Measurements from ENCODE around the gene SULF2.

Gene SULF2

GRCh38 chr20:47775841-47776240 lies 9.4 kb downstream of the SULF2 start:
- Histone ChIP-seq H3K4me3 (ENCODE audit: low read length) (no peak overlapping the region), H3K9me3 (ENCODE audit: control insufficient read depth, insufficient read depth, low read length) (no peaks in the 10 kb centered on the region), H3K27me3 (ENCODE audit: control insufficient read depth, insufficient read depth, low read length) (no peaks in the 10 kb centered on the region), H3K36me3 (ENCODE audit: control insufficient read depth, insufficient read depth, low read length) (no peaks in the 10 kb centered on the region), H3K4me1 (ENCODE audit: control insufficient read depth, insufficient read depth, low read length) (no peaks in the 10 kb centered on the region), H3K27ac (ENCODE audit: low read length) (no peak overlapping the region)
- no CpG with 5 or more reads among the region's 5 CpGs for WGBS (ENCODE audit: insufficient coverage, insufficient read length)
- DNase-seq (ENCODE audit: low read depth, low spot score): no peak

- H3K27ac ChIP-seq (ENCODE audit: low read length): no peak overlapping the region
- H3K4me3 ChIP-seq (ENCODE audit: low read length): no peak overlapping the region
- H3K4me1 ChIP-seq (ENCODE audit: control insufficient read depth, insufficient read depth, low read length): no peaks in the 10 kb centered on the region
- DNase-seq (ENCODE audit: low read depth, low spot score): no peak
- H3K36me3 ChIP-seq (ENCODE audit: control insufficient read depth, insufficient read depth, low read length): no peaks in the 10 kb centered on the region
- no peaks in the 10 kb centered on the region for H3K9me3 ChIP-seq (ENCODE audit: control insufficient read depth, insufficient read depth, low read length)
- H3K27me3 ChIP-seq (ENCODE audit: control insufficient read depth, insufficient read depth, low read length): no peaks in the 10 kb centered on the region
- no CpG with 5 or more reads among the region's 5 CpGs for WGBS (ENCODE audit: insufficient coverage, insufficient read length)
Measured at GRCh38 chr20:47775039-47775438, 10.2 kb downstream of the SULF2 start.

- H3K36me3 ChIP-seq (ENCODE audit: control insufficient read depth, insufficient read depth, low read length): no peaks in the 10 kb centered on the region
- H3K9me3 ChIP-seq (ENCODE audit: control insufficient read depth, insufficient read depth, low read length): no peaks in the 10 kb centered on the region
- H3K4me1 ChIP-seq (ENCODE audit: control insufficient read depth, insufficient read depth, low read length): no peaks in the 10 kb centered on the region
- no peak overlapping the region for H3K27ac ChIP-seq (ENCODE audit: low read length)
- WGBS (ENCODE audit: insufficient coverage, insufficient read length): no CpG with 5 or more reads among the region's 14 CpGs
- no peak for DNase-seq (ENCODE audit: low read depth, low spot score)
- no peak overlapping the region for H3K4me3 ChIP-seq (ENCODE audit: low read length)
- H3K27me3 ChIP-seq (ENCODE audit: control insufficient read depth, insufficient read depth, low read length): no peaks in the 10 kb centered on the region
Measured at GRCh38 chr20:47774131-47774777, 11.0 kb downstream of the SULF2 start.

- Histone ChIP-seq H3K27me3 (ENCODE audit: control insufficient read depth, insufficient read depth, low read length) (no peaks in the 10 kb centered on the region), H3K4me3 (ENCODE audit: low read length) (no peak overlapping the region), H3K36me3 (ENCODE audit: control insufficient read depth, insufficient read depth, low read length) (no peaks in the 10 kb centered on the region), H3K27ac (ENCODE audit: low read length) (no peak overlapping the region), H3K9me3 (ENCODE audit: control insufficient read depth, insufficient read depth, low read length) (no peaks in the 10 kb centered on the region), H3K4me1 (ENCODE audit: control insufficient read depth, insufficient read depth, low read length) (no peaks in the 10 kb centered on the region)
- DNase-seq (ENCODE audit: low read depth, low spot score): no peak
- no CpG with 5 or more reads among the region's 8 CpGs for WGBS (ENCODE audit: insufficient coverage, insufficient read length)
Measured at GRCh38 chr20:47773371-47773786, 11.9 kb downstream of the SULF2 start.

GRCh38 chr20:47770935-47771334 lies 14.3 kb downstream of the SULF2 start:
- no peaks in the 10 kb centered on the region for H3K36me3 ChIP-seq (ENCODE audit: control insufficient read depth, insufficient read depth, low read length)
- no CpG with 5 or more reads among the region's 12 CpGs for WGBS (ENCODE audit: insufficient coverage, insufficient read length)
- no peaks in the 10 kb centered on the region for H3K9me3 ChIP-seq (ENCODE audit: control insufficient read depth, insufficient read depth, low read length)
- H3K4me1 ChIP-seq (ENCODE audit: control insufficient read depth, insufficient read depth, low read length): peaks cover 2% of the 10 kb centered on the region; the same call in 1 of the 2 replicates
- H3K27me3 ChIP-seq (ENCODE audit: control insufficient read depth, insufficient read depth, low read length): no peaks in the 10 kb centered on the region
- H3K4me3 ChIP-seq (ENCODE audit: low read length): no peak overlapping the region
- no peak overlapping the region for H3K27ac ChIP-seq (ENCODE audit: low read length)
- DNase-seq (ENCODE audit: low read depth, low spot score): no peak

- Histone ChIP-seq H3K9me3 (ENCODE audit: control insufficient read depth, insufficient read depth, low read length) (no peaks in the 10 kb centered on the region), H3K27me3 (ENCODE audit: control insufficient read depth, insufficient read depth, low read length) (no peaks in the 10 kb centered on the region), H3K36me3 (ENCODE audit: control insufficient read depth, insufficient read depth, low read length) (no peaks in the 10 kb centered on the region), H3K4me3 (ENCODE audit: low read length) (no peak overlapping the region), H3K27ac (ENCODE audit: low read length) (no peak overlapping the region), H3K4me1 (ENCODE audit: control insufficient read depth, insufficient read depth, low read length) (peaks cover 5% of the 10 kb centered on the region; the same call in 1 of the 2 replicates)
- WGBS (ENCODE audit: insufficient coverage, insufficient read length): no CpG with 5 or more reads among the region's 16 CpGs
- DNase-seq (ENCODE audit: low read depth, low spot score): no peak
Measured at GRCh38 chr20:47768016-47768824, 17.1 kb downstream of the SULF2 start.

- H3K4me3 ChIP-seq (ENCODE audit: low read length): no peak overlapping the region
- no peak overlapping the region for H3K27ac ChIP-seq (ENCODE audit: low read length)
- no peaks in the 10 kb centered on the region for H3K27me3 ChIP-seq (ENCODE audit: control insufficient read depth, insufficient read depth, low read length)
- WGBS (ENCODE audit: insufficient coverage, insufficient read length): no CpG with 5 or more reads among the region's 4 CpGs
- H3K9me3 ChIP-seq (ENCODE audit: control insufficient read depth, insufficient read depth, low read length): no peaks in the 10 kb centered on the region
- peaks cover 5% of the 10 kb centered on the region; the same call in 1 of the 2 replicates for H3K4me1 ChIP-seq (ENCODE audit: control insufficient read depth, insufficient read depth, low read length)
- DNase-seq (ENCODE audit: low read depth, low spot score): no peak
- no peaks in the 10 kb centered on the region for H3K36me3 ChIP-seq (ENCODE audit: control insufficient read depth, insufficient read depth, low read length)
Measured at GRCh38 chr20:47765691-47766594, 19.3 kb downstream of the SULF2 start.

- Histone ChIP-seq H3K27ac (ENCODE audit: low read length) (no peak overlapping the region), H3K9me3 (ENCODE audit: control insufficient read depth, insufficient read depth, low read length) (no peaks in the 10 kb centered on the region), H3K36me3 (ENCODE audit: control insufficient read depth, insufficient read depth, low read length) (no peaks in the 10 kb centered on the region), H3K4me3 (ENCODE audit: low read length) (no peak overlapping the region), H3K27me3 (ENCODE audit: control insufficient read depth, insufficient read depth, low read length) (no peaks in the 10 kb centered on the region), H3K4me1 (ENCODE audit: control insufficient read depth, insufficient read depth, low read length) (peaks cover 5% of the 10 kb centered on the region; the same call in 1 of the 2 replicates)
- WGBS (ENCODE audit: insufficient coverage, insufficient read length): no CpG with 5 or more reads among the region's 7 CpGs
- no peak for DNase-seq (ENCODE audit: low read depth, low spot score)
Measured at GRCh38 chr20:47765271-47765670, 20.0 kb downstream of the SULF2 start.

- no peaks in the 10 kb centered on the region for H3K9me3 ChIP-seq (ENCODE audit: control insufficient read depth, insufficient read depth, low read length)
- no peaks in the 10 kb centered on the region for H3K27me3 ChIP-seq (ENCODE audit: control insufficient read depth, insufficient read depth, low read length)
- no peak overlapping the region for H3K27ac ChIP-seq (ENCODE audit: low read length)
- no peaks in the 10 kb centered on the region for H3K36me3 ChIP-seq (ENCODE audit: control insufficient read depth, insufficient read depth, low read length)
- H3K4me3 ChIP-seq (ENCODE audit: low read length): no peak overlapping the region
- WGBS (ENCODE audit: insufficient coverage, insufficient read length): no CpG with 5 or more reads among the region's 8 CpGs
- peaks cover 5% of the 10 kb centered on the region; the same call in 1 of the 2 replicates for H3K4me1 ChIP-seq (ENCODE audit: control insufficient read depth, insufficient read depth, low read length)
- no peak for DNase-seq (ENCODE audit: low read depth, low spot score)
Measured at GRCh38 chr20:47764154-47764733, 21.0 kb downstream of the SULF2 start.
